ENCODE measurements around the gene ALCAM. TPM values are rescaled to one million over a fixed set of nuclear protein-coding genes. Genes with fewer than 3 reads are reported as not detected.

ALCAM gene
- total RNA-seq, 3 donors from 2014 or later: 20.3 to 223 (median 118) TPM

DNA sequence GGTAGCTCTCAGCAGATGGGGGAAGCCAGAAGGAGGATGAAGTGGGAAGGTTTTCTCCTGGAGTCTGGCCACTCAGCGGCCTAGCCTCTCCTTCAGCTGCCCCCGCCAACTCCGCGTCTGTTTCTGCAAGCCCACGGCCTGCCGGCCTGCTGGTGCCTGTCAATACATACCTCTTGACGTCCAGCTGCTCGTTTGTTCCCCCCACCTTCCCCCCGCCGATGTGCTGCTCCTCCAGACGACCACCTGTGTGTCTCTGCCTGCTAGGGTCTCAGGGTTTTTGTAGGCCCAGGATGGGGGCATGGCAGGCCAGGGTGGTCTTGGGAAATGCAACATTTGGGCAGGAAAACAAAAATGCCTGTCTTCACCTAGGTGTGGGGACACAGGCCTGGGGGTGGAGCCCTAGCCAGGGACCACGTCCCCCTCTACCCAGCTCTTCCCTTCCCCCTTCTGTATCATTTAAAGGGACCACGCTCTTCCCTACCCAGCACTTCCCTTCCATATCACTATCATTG lies 137.8 kb downstream of the ALCAM start:
- no peak overlapping the region for H3K27ac ChIP-seq
- DNase-seq (ENCODE audit: low spot score in 2 of 2): no peak
- H3K27me3 ChIP-seq: no peaks in the 10 kb centered on the region
- H3K4me3 ChIP-seq: no peak overlapping the region
- TF ChIP-seq POLR2A (IDR thresholded peaks at IDR 0.05): no peak
- no peak for TF ChIP-seq CTCF (IDR thresholded peaks at IDR 0.05)
- TF ChIP-seq POLR2AphosphoS5 (IDR thresholded peaks at IDR 0.05): no peak
- H3K36me3 ChIP-seq: no peaks in the 10 kb centered on the region
- H3K9me3 ChIP-seq: no peaks in the 10 kb centered on the region
- no peaks in the 10 kb centered on the region for H3K4me1 ChIP-seq
- intact Hi-C loops (cut with DNase I; ENCODE audit: low total_unique reads): no loop called here

GRCh38 chr3:105505170-105505569 lies 138.5 kb downstream of the ALCAM start:
- intact Hi-C loops (cut with DNase I; ENCODE audit: low total_unique reads): no loop called here

DNA sequence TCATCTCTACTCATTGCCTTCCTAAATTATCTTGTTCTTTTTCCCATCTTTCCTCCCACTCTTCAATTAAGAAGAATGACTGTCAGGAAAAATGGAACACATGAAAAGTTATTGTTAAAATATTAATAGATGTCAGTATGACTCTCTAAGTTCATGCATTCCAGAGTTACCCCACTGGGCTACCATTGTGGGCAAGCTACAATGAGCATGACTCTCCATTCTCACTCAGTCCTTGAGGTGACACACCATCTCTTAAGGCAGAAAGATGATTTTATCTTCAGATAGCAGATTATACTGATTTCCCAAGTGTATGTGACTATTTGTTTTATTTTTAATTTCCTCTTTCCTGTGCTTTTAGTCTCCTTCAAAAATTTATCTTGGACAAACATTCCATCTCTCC lies 144.3 kb downstream of the ALCAM start:
- no peaks in the 10 kb centered on the region for H3K4me1 ChIP-seq
- H3K9me3 ChIP-seq: no peaks in the 10 kb centered on the region
- no peak for TF ChIP-seq POLR2A (IDR thresholded peaks at IDR 0.05)
- TF ChIP-seq POLR2AphosphoS5 (IDR thresholded peaks at IDR 0.05): no peak
- TF ChIP-seq CTCF (IDR thresholded peaks at IDR 0.05): no peak
- H3K27ac ChIP-seq: no peak overlapping the region
- H3K36me3 ChIP-seq: no peaks in the 10 kb centered on the region
- intact Hi-C loops (cut with DNase I; ENCODE audit: low total_unique reads): no loop called here
- DNase-seq (ENCODE audit: low spot score in 2 of 2): no peak
- H3K4me3 ChIP-seq: no peak overlapping the region
- H3K27me3 ChIP-seq: no peaks in the 10 kb centered on the region

More at GRCh38 chr3:105505170-105505569, 138.5 kb downstream of the ALCAM start:
- no peak overlapping the region for H3K4me3 ChIP-seq
- no peaks in the 10 kb centered on the region for H3K27me3 ChIP-seq
- TF ChIP-seq POLR2AphosphoS5 (IDR thresholded peaks at IDR 0.05) (no peak), CTCF (IDR thresholded peaks at IDR 0.05) (no peak), POLR2A (IDR thresholded peaks at IDR 0.05) (no peak)
- H3K27ac ChIP-seq: no peak overlapping the region
- DNase-seq (ENCODE audit: low spot score in 2 of 2): no peak
- no peaks in the 10 kb centered on the region for H3K9me3 ChIP-seq
- H3K36me3 ChIP-seq: no peaks in the 10 kb centered on the region
- H3K4me1 ChIP-seq: no peaks in the 10 kb centered on the region

DNA sequence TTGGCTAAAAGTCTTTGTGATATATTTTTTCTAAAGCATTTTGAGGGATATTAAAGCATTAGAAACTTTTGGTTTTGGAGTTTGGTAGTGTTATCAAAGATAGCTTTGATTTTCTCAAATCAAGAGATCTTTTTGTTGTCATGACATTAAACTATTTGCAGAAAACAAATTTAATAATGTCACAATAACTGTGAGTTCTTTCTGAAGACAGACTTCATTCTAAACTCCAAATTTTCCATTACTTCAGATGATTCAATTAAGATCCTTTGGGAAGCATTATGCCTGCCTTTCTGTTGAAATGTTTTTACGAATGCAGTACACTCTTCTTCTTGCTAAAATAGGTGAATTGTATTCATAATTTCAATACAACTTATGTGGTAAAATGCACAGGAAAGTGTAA lies 145.4 kb downstream of the ALCAM start:
- Histone ChIP-seq H3K4me3 (no peak overlapping the region), H3K27me3 (no peaks in the 10 kb centered on the region), H3K9me3 (no peaks in the 10 kb centered on the region), H3K36me3 (no peaks in the 10 kb centered on the region), H3K27ac (no peak overlapping the region), H3K4me1 (no peaks in the 10 kb centered on the region)
- DNase-seq (ENCODE audit: low spot score in 2 of 2): no peak
- TF ChIP-seq POLR2AphosphoS5 (IDR thresholded peaks at IDR 0.05) (no peak), CTCF (IDR thresholded peaks at IDR 0.05) (no peak), POLR2A (IDR thresholded peaks at IDR 0.05) (no peak)
- intact Hi-C loops (cut with DNase I; ENCODE audit: low total_unique reads): no loop called here

DNA sequence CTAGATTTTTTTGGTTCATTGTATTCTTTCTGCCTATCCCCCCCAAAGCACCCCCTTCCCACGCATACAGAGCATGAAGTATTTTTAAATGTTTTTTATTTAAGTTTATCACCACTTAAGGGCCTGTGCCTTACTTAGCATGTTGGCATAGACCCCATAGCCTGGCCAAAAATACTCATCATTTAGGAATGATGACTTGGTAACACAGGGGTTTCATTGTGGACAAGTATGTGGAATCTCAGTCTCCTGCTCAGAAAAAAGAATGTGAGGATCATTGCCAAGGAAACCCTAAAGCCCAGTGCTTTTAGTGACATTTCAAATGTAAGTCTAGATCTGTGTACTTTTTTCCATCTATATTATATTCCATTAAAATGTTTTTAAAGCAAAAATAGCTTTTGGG lies 146.3 kb downstream of the ALCAM start:
- Histone ChIP-seq H3K4me3 (no peak overlapping the region), H3K4me1 (no peaks in the 10 kb centered on the region), H3K27me3 (no peaks in the 10 kb centered on the region), H3K36me3 (no peaks in the 10 kb centered on the region), H3K27ac (no peak overlapping the region), H3K9me3 (no peaks in the 10 kb centered on the region)
- intact Hi-C loops (cut with DNase I; ENCODE audit: low total_unique reads): no loop called here
- no peak for DNase-seq (ENCODE audit: low spot score in 2 of 2)
- TF ChIP-seq POLR2AphosphoS5 (IDR thresholded peaks at IDR 0.05) (no peak), CTCF (IDR thresholded peaks at IDR 0.05) (no peak), POLR2A (IDR thresholded peaks at IDR 0.05) (no peak)
